GM18907 (cell line): ENCODE data around the gene TBL1X.
A peak's percentile ranks its signal among the peaks of the same experiment; 100 is the strongest.

Experiments used
- ATAC-seq: cut with Tn5 transposase; IDR thresholded peaks from one replicate; pipeline ENCODE4 v1.9.1; 2021; ENCODE audit warnings: mild to moderate bottlenecking, moderate library complexity; ENCODE audit not compliant: unreplicated experiment

Gene TBL1X

DNA sequence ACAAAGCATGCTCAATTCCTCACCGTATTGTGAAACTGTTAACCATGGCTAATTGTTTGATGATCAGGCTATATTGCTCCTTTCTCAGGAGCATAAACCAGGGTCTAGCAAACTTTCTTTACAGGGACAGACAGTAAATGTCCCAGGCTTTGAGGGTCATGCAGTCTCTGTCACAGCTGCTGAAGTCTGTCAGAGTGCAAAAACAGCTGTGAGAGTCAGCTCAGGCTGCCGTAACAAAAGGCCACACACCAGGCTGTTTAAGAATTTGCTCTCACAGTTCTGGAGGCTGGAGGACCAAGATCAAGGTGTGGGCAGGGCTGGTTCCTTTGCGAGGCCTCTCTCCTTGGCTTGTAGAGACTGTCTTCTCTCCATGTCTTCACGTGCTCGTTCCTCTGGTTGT lies 225.2 kb downstream of the TBL1X start:
- no peak for ATAC-seq

DNA sequence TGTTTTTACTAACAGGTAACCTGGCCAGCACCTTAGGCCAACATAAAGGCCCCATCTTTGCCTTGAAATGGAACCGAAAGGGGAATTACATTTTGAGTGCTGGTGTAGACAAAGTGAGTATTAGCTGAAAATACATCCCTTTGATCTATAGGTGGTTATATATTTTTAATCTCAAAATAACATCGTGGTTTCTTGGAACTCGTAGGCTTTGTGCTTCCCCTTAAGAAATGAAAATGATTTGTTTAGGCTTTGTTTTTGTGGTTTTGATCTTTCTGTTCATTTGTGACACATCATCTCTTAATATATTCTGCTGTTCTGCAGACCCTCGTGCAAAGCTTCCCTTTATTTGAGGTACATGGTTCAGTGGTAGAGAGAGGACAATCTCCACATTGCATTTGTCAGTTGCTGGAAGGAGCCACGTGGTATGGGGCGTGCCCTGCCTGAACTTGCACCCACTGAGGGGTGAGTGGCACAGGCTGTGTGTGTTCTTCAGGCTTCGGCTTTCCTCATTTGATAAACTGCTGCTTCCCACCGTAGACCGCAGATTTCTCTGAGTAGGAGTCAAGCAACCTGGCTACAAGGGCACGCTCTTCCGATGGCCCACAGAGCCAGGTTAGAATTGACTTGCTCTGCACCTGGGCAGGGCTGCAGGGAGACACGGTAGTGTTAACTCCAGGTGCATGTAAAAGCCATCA lies 228.6 kb downstream of the TBL1X start:
- ATAC-seq: no peak

DNA sequence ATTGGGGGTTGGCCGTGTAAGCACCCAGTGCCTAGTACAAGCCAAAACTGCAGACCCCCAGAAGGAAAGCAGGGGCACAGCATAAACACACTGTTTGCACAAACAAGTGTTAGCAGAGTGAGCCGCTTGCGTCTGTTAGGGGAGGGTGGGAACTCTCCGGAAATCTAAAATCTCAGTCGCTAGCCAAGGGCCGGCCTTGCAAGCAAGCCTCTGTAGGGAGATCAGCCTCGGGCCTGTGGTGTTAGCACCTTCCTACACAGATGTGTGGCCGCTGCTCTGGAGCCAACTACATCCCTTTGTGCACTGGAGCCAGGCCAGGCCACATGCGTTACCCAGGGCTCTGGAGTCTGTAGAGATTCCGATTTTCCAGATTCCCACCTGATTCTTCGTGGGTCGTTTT lies 233.7 kb downstream of the TBL1X start:
- no peak for ATAC-seq

GRCh38 chrX:9700555-9700954 lies 235.7 kb downstream of the TBL1X start:
- ATAC-seq: no peak

GRCh38 chrX:9701790-9702189 lies 236.9 kb downstream of the TBL1X start:
- no peak for ATAC-seq

DNA sequence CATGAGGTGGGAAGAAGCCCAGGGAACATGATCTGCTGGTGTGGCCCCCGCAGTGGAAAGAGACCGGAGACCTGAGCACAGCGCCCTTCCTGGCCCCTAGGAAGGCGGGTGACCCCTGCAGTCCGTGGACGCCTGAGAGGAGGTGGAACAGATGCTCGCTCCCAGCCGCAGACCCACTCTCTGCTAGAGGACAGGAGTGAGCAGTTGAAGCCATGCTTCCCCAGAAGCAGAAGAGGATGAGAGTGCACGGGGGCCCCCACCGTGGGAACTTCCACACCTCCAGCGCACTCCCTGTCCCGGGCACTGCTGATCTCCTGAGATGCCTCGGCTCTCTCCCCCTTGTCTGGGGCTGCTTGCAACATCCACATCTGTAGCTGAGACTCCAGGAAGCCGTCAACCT lies 238.5 kb downstream of the TBL1X start:
- ATAC-seq: no peak

DNA sequence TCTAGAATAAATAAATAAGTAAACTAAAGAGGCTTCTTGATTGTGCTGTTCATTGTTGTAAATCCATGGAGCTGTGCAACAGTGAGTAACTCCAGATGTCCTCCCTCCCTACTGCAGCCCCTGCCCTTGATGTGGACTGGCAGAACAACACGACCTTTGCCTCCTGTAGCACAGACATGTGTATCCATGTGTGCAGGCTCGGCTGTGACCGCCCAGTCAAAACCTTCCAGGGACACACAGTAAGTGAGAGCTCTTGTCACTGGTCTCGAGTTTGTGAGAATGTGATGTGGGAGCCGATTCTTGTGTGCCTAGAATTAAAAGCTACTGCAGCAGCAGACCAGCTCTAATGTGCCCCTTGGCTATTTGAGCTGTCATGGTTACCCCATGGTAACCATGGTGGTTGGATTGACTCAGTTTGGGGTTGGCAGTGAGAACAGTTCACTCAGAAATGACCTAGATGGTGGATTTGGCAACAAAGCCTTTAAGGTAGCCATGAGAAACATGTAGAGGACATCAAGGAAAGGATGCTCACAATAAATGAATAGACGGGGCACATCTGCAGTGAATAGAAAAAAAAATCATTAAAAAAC lies 240.1 kb downstream of the TBL1X start:
- ATAC-seq: no peak

DNA sequence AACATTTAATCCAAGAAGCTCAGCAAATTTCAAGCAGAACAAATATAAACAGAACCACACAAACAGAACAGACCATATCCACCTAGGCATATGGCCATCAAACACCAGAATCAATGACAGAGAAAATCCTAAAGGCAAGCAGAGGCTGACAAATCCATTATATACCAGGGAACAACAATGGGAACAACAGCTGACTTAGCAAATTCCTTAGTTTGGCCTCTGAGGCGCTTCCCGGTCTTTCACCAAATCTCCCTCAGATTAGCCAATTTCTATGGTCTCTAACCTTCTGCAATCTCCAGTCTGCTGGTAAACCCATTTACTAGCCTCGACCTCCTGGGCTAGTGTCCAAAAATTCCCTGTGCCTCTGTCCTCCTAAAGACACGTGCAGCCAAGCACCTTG lies 241.6 kb downstream of the TBL1X start:
- no peak for ATAC-seq

- ATAC-seq: no peak
Measured at GRCh38 chrX:9707306-9708033, 242.6 kb downstream of the TBL1X start.

DNA sequence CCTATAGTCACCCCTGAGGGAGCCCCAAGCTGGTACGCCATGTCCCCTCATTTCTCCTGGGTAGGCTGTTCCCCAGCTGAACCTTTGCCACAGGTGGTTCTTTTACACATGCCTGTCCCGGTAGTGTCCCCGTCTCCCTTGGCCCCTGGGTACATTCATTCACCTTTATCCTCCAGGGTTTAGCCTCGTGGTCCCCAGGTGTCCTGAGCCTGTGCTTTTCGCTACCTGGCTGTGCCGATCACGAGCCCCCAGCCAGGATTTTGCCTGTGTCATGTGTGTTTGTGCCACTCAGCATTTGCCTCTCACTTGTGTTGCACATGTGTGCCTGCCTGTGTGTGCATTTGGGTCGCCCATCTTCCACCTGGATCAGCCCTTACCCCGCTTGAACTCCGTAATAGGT lies 243.2 kb downstream of the TBL1X start:
- no peak for ATAC-seq

DNA sequence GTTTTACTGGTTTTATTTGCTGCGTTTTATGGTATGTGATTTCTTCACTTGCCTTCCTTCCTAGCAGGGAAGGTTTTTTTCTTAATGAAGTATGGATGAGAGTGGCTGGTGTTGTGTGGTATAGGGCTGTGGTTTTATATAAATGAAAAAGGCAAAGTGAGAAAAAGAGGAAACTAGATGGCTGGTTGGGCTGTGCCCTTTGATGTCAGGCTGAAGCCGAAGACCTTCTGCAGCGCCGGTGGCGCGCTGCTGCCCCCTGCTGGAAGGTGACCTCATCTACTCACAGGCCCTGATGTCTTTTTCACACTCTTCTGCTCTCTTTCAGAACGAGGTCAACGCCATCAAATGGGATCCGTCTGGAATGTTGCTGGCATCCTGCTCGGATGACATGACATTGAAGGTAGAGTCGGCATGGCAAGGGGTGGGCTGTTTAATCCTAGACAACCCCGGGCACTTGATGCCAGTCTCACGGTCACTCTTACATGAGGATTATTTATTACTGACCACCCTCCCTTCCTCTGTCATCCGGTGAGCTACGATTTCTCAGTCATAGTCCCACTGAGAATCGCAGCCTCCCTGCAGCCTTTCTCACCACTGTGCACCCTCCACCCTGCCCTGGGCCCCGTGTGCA lies 244.2 kb downstream of the TBL1X start:
- ATAC-seq: peak; percentile 89

- no peak for ATAC-seq
Measured at GRCh38 chrX:9710332-9710731, 245.5 kb downstream of the TBL1X start.

DNA sequence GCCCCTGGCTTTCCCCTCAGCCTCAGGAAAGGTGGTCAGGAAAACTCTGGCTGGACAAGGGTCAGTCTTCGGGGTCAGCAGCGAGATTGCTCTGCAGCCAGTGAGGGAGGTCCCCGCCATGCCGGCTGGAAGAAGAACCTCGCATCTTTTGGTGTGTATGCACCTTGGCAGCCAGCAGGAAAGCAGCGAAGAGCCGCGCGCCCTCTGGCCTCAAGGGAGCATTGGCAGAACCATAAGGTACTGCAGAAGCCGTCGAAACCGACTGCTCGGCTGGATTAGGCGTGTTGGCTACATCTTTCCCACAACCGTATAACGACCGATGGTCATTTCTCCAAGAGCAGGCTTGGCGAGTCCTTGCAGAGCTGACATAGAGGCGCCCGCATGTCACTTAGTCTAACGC lies 252.5 kb downstream of the TBL1X start:
- no peak for ATAC-seq

DNA sequence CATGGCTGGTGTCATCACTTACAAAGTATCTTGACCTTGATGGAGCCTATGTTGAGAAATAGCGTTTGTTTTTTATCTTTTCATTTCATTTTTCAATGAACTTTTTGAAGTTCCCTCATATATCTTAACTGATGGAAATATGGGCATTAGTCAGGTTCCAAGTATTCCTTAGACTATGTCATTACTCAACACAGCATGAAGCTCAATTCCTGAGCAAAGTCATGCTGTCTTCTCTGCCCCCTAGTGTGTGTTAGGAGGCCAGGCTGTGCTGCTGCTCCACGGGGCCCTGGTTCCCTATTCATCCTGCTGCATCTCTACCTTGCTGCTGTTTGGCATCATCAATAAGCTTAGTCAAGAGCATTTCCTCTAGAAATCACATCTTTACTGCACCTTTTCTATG lies 259.9 kb downstream of the TBL1X start:
- ATAC-seq: no peak

GRCh38 chrX:9728261-9728660 lies 263.4 kb downstream of the TBL1X start:
- ATAC-seq: no peak

DNA sequence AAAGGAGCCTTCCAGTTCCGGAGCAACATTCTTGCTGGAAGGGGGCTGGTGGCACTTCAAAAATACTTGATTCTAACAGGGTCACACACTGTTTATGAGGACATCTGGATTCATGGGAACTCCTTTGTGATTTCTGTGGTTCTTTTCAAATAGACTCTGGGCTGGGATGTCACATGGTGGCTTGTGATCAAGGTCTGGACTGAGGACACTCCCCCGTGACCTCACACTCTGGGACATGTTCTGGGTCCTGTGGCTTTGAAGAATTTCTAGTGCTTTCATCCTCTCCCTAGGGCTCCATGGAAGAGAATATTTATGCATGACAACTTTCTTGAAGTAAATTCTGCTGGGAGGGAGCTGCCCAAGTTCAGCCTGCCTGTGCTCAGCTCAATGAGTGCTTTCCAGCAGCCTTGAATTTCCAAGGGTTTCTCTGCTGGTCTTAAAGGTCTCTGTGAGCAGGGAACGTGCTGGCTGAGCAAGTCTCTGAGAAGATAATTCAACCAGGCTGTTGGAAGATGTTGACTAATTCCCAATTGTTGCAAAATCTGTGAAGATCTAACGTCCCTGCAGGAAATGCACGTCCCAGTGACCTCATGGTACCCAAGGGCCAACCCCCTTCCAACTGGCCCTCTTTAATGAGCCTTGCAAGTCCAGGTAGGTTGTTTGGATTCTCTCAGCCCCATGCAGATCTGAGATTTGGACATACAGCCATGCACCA lies 264.5 kb downstream of the TBL1X start:
- no peak for ATAC-seq

DNA sequence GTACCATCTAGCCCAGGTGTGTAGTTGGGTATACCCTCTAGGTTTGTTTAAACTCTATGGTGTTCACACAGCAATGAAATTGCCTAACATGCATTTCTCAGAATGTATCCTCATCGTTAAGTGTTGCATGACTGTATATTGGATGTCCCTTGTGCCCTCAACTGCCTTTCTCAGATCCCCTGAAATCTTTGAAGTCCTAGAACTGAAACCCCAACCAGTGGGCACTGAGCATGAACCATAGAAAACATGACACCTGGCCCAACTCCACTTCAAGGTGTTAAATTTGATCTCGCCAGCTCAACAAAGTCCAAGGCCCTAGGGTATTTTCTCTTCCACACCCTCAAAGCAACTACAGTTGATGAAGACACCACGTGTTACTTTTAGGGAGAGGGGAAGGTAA lies 265.2 kb downstream of the TBL1X start:
- ATAC-seq: no peak

DNA sequence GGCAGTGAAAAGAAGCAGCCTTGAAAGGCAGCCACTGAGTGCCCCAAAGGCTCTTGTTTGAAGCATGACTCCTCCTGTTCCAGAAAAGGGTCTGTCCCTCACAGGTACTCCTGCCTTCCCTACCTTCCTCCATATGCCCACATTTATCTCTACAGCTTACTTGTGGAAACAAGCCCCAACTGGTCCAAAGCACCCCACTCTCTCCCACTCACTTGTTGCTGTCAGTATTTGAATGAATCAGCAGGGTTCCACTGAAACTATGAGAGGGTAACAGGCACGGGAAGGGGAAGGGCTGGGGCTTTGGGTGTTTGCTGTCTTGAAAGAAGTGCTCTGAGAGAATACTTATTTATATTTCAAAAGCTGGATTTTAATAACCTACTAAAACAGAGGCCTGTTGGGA lies 265.9 kb downstream of the TBL1X start:
- no peak for ATAC-seq

- ATAC-seq: no peak
Measured at GRCh38 chrX:9737363-9737762, 272.5 kb downstream of the TBL1X start.

DNA sequence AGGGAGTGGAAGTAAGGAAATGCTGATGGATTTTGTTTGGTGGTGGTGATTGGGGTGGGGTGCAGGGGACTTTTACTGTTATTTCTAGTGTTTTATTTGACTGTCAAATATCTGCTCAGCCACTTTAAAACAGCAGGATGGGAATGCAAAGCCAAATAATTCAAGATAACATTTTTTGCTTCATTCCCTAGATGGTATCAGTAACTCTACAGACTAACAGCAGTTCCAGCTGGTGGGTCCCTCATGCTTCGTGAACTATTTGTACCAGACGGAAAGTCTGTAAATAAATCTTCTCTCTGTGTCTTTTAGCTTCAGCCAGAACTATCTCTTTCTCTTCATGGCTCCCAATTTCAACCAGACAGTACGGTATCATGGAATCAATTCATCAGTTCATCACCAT lies 273.3 kb downstream of the TBL1X start:
- ATAC-seq: no peak

DNA sequence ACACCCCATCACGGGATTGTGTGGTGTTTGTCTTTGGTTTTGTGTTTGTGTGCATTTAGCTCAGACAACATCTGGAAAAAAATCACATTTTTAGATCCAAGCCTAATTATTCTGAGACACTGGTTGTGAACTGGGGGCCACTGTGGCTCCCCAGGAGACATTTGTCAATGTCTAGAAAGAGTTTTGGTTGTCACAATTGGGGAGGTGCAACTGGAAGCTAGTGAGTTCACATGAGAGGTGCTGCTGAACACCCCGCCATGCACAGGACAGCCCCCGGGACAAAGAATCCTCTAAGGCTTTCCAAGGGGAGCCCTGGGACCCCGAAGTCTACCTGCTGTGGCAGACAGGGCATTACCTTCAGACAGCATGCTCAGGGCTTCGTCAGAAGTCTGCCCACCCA lies 274.3 kb downstream of the TBL1X start:
- ATAC-seq: no peak
